Measurements from ENCODE around the gene HYAL3. TPM values are rescaled to one million over a fixed set of nuclear protein-coding genes. Genes with fewer than 3 reads are reported as not detected.
A peak's percentile ranks its signal among the peaks of the same experiment; 100 is the strongest.

HYAL3 gene
- total and polyA plus RNA-seq, 2 of the 13 experiments (the other 11 are each of a cell fraction or from before 2014, with no cell fraction given) = 5.5 to 10.4 TPM

GRCh38 chr3:50278880-50279224 lies 20.4 kb downstream of the HYAL3 start, which contains the start of gene LSMEM2:
LSMEM2 (plus strand) TSS chr3:50279087; CDS start chr3:50279114, 27 bp downstream.
- ATAC-seq = peak; percentile 9
- CTCF ChIA-PET (ENCODE audit: low intra/inter-chr PET ratio, low total read pairs) = no interaction called here
- TF ChIP-seq POLR2G (IDR thresholded peaks at IDR 0.05; ENCODE audit: low read depth, low read length) (peak; percentile 44; the same call in 1 of the 2 replicates), SRF (IDR thresholded peaks at IDR 0.05; ENCODE audit: low read depth, low read length) (no peak), ATF7-NPFF (CRISPR knock-in tag; IDR thresholded peaks at IDR 0.05; ENCODE audit: low read depth) (no peak), GMEB2 (CRISPR knock-in tag; IDR thresholded peaks at IDR 0.05; ENCODE audit: low read depth) (no peak), FOXA3 (CRISPR knock-in tag; IDR thresholded peaks at IDR 0.05) (no peak), ZFP90 (CRISPR knock-in tag; IDR thresholded peaks at IDR 0.05; ENCODE audit: borderline replicate concordance) (no peak), ZNF879 (CRISPR knock-in tag; IDR thresholded peaks at IDR 0.05) (no peak), KAT7 (CRISPR knock-in tag; IDR thresholded peaks at IDR 0.05; ENCODE audit: borderline replicate concordance) (no peak), ZFAT (CRISPR knock-in tag; conservative IDR thresholded peaks at IDR 0.05) (no peak), TEF (CRISPR knock-in tag; IDR thresholded peaks at IDR 0.05) (no peak), ZNF563 (CRISPR knock-in tag; IDR thresholded peaks at IDR 0.05) (0 out of 2 replicates have a peak, but pooled peaks have one; percentile 19), HMG20B (CRISPR knock-in tag; conservative IDR thresholded peaks at IDR 0.05) (no peak), AGO2 (optimal IDR thresholded peaks at IDR 0.05; ENCODE audit: low read depth, low read length) (peak; percentile 65), ZFP37 (CRISPR knock-in tag; IDR thresholded peaks at IDR 0.05; ENCODE audit: borderline replicate concordance) (no peak), HCFC1 (IDR thresholded peaks at IDR 0.05; ENCODE audit: low read depth, low read length) (no peak), NFKB2 (CRISPR knock-in tag; IDR thresholded peaks at IDR 0.05; ENCODE audit: borderline replicate concordance) (no peak), ZNF124 (CRISPR knock-in tag; IDR thresholded peaks at IDR 0.05) (no peak), ZNF770 (CRISPR knock-in tag; IDR thresholded peaks at IDR 0.05) (no peak), NRL (CRISPR knock-in tag; IDR thresholded peaks at IDR 0.05; ENCODE audit: borderline replicate concordance) (0 out of 2 replicates have a peak, but pooled peaks have one; percentile 33), ZBTB8A (CRISPR knock-in tag; IDR thresholded peaks at IDR 0.05; ENCODE audit: borderline replicate concordance, low read depth) (no peak), BATF2 (CRISPR knock-in tag; IDR thresholded peaks at IDR 0.05) (no peak)

More at GRCh38 chr3:50278880-50279224, 20.4 kb downstream of the HYAL3 start, which contains the start of gene LSMEM2:
- no peaks in the 10 kb centered on the region for H3K9me3 ChIP-seq (ENCODE audit: low read length)
- no CpG with 5 or more reads among the region's 2 CpGs for WGBS (ENCODE audit: low lambda C conversion rate)
- H4K20me1 ChIP-seq (ENCODE audit: insufficient read depth, low read length) = no peaks in the 10 kb centered on the region; the same call in 1 of the 2 replicates
- intact Hi-C loops (cut with micrococcal nuclease; ENCODE audit: unreplicated experiment) = no loop called here
- no peak within 1 kb of the TSS for H2AFZ ChIP-seq (ENCODE audit: low read length)
- H3K27me3 ChIP-seq (ENCODE audit: control insufficient read depth in 1 of 2, insufficient read depth in 2 of 2, low read length in 2 of 2) = no peaks in the 10 kb centered on the region
- peaks cover 14 to 28% of the 10 kb centered on the region in 2 experiments for H3K36me3 ChIP-seq (replicated peaks in 1 of 2; ENCODE audit: control insufficient read depth in 1 of 2, insufficient read depth in 2 of 2, low read length in 2 of 2)
- in situ Hi-C loops (cut with HindIII; ENCODE audit: extremely low pct_ligation_motif_present, low pct_unique_long_range_greater_than_20kb) = loop anchor here (10.0 kb wide), 1 partner anchor 84 kb away; the partner anchor contains the start of gene GNAT1
- H3K4me3 ChIP-seq (replicated peaks in 1 of 3; ENCODE audit: insufficient read depth in 1 of 3, low read depth in 2 of 3, low read length in 3 of 3) = no peak within 1 kb of the TSS
- peaks cover 37% of the 10 kb centered on the region for H3K4me1 ChIP-seq (ENCODE audit: insufficient read depth, low read length)
- H3K9ac ChIP-seq (ENCODE audit: insufficient read depth, low read depth, low read length) = no peak within 1 kb of the TSS
- H3K79me2 ChIP-seq (ENCODE audit: insufficient read depth, low read length) = no peaks in the 10 kb centered on the region
- DNase-seq (ENCODE audit: low spot score) (no peak), FAIRE-seq (no peak)
- POLR2A ChIA-PET = interaction anchor here (0.9 to 6.2 kb wide), 9 partner anchors 9 to 46 kb away, joined by 3 to 28 read pairs (median 5); partner anchors contain the start of genes HYAL3, IFRD2 and NAA80
- no TSS peak for BruUV-seq (replicated peaks)
- H3K27ac ChIP-seq (ENCODE audit: extremely low read length, insufficient read depth, low read length) = no peak within 1 kb of the TSS
- H3K4me2 ChIP-seq (ENCODE audit: low read depth, low read length) = no peak within 1 kb of the TSS
